ENCODE data around the gene THSD7B.

The THSD7B gene

GRCh38 chr2:136818839-136819238 lies 53.5 kb downstream of the THSD7B start:
- no peak overlapping the region for H3K4me3 ChIP-seq (ENCODE audit: low read depth, low read length)

- H3K4me3 ChIP-seq (ENCODE audit: low read depth, low read length), result no peak overlapping the region
Observed at GRCh38 chr2:136823291-136823690, 57.9 kb downstream of the THSD7B start.

- no peak overlapping the region for H3K4me3 ChIP-seq (ENCODE audit: low read depth, low read length)
Observed at GRCh38 chr2:136828162-136828561, 62.8 kb downstream of the THSD7B start.

DNA sequence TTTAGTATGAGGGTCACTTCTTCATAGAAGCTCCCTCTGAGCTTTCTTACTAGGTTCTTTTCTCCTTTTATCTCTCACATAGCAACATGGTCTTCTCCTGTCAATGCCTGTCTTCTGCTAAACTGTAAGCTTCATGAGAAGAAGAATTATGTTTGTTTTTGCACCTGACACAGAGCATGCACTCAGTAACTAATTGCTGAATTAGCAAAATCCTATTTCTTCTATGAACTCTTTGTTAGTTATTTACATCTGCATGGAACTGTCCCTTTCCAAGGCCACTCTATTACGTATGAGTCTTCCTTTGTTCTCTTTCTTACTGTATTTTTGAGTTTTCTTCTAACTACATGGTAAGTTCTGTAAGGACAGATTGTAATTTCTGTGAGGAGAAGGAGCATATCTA lies 63.4 kb downstream of the THSD7B start:
- no peak overlapping the region for H3K4me3 ChIP-seq (ENCODE audit: low read depth, low read length)

- no peak overlapping the region for H3K4me3 ChIP-seq (ENCODE audit: low read depth, low read length)
Observed at GRCh38 chr2:136844546-136844945, 79.2 kb downstream of the THSD7B start.

DNA sequence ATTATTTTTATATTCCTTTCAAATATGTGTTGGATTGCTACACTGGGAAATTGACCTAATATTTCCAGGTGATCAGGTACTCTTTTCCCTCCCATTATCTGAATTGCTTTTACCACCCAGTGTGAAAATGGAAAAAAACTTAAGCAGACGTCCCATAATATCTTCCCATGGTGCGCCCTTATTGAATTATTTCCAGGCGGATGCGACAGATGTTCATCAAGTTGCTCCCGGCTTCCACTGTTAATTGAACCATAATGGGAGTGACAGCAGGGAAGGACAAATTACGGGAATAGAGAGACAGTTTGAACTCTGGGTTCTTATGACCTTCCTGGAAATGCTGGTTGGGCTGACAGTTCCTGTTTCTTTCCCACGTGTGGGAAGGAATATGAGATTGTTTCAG lies 93.3 kb downstream of the THSD7B start:
- H3K4me3 ChIP-seq (ENCODE audit: low read depth, low read length), result no peak overlapping the region

DNA sequence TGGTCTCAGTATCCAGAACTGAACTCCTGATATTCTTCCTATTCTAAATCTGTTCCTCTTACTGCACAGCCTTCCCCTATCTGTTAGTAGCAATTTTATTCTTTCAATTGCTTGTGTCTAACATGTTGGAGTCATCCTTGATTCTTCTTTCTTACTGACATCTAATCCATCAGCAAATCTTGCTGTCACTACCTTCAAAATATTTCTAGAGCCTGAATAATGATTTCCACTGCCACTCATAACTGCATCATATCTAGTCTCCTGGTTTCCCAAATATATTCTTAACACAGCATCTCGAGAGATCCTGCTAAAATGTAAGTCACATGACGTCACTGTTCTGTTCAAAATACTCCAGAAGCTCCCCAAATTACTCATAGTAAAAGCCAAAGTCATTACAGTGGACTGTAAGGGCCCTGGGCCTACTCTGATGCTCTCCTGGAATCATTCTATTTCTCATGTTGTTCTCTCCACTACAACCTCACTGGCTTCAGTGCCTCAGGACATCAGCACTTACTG lies 95.2 kb downstream of the THSD7B start:
- H3K4me3 ChIP-seq (ENCODE audit: low read depth, low read length), result no peak overlapping the region

- H3K4me3 ChIP-seq (ENCODE audit: low read depth, low read length), result no peak overlapping the region
Observed at GRCh38 chr2:136863468-136863867, 98.1 kb downstream of the THSD7B start.

DNA sequence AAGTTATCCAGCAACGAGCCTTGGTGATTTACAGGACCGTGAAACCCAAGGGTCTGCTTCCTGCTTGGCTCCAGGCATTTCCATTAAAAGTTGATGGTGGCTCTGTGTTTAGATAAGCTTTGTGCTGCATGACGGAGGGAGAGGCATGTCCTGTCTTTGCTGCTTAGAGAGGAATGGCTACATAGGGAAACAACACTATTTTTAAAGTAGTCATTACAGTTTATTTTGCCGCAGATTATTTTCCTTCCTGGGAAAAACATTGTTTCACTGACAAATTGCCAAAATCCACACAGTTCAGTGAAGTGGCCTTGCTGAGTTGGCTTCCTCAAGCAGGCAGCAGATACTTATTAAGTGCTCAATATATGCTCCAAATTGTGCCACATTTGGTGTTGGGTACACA lies 98.5 kb downstream of the THSD7B start:
- H3K4me3 ChIP-seq (ENCODE audit: low read depth, low read length), result no peak overlapping the region

- H3K4me3 ChIP-seq (ENCODE audit: low read depth, low read length), result no peak overlapping the region
Observed at GRCh38 chr2:136871424-136871823, 106.1 kb downstream of the THSD7B start.

- H3K4me3 ChIP-seq (ENCODE audit: low read depth, low read length), result no peak overlapping the region
Observed at GRCh38 chr2:136874258-136874657, 108.9 kb downstream of the THSD7B start.

GRCh38 chr2:136891100-136891499 lies 125.8 kb downstream of the THSD7B start:
- no peak overlapping the region for H3K4me3 ChIP-seq (ENCODE audit: low read depth, low read length)

GRCh38 chr2:136894007-136894634 lies 128.8 kb downstream of the THSD7B start:
- no peak overlapping the region for H3K4me3 ChIP-seq (ENCODE audit: low read depth, low read length)

- H3K4me3 ChIP-seq (ENCODE audit: low read depth, low read length), result no peak overlapping the region
Observed at GRCh38 chr2:136901732-136902131, 136.4 kb downstream of the THSD7B start.

- no peak overlapping the region for H3K4me3 ChIP-seq (ENCODE audit: low read depth, low read length)
Observed at GRCh38 chr2:136905779-136906178, 140.4 kb downstream of the THSD7B start.

- no peak overlapping the region for H3K4me3 ChIP-seq (ENCODE audit: low read depth, low read length)
Observed at GRCh38 chr2:136909777-136910176, 144.4 kb downstream of the THSD7B start.

DNA sequence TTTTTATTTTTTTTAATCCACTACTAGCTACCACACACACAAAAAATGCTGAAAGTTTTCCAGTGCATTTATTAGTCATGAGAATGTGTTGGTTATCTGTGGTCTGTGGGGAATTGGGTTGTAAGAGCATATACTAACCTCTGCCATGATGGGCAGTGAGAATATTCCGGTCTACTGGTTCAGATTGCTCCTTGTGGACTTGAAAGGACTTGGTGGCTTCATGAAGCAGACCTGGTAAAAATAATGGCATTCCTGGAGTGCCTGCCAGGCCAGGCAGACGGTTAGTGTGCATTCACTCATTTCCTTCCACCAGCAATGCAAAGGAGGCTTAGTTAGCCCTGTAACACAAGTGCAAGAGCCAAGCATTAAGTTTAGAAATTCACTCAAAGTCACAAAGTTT lies 150.8 kb downstream of the THSD7B start:
- H3K4me3 ChIP-seq (ENCODE audit: low read depth, low read length), result no peak overlapping the region

DNA sequence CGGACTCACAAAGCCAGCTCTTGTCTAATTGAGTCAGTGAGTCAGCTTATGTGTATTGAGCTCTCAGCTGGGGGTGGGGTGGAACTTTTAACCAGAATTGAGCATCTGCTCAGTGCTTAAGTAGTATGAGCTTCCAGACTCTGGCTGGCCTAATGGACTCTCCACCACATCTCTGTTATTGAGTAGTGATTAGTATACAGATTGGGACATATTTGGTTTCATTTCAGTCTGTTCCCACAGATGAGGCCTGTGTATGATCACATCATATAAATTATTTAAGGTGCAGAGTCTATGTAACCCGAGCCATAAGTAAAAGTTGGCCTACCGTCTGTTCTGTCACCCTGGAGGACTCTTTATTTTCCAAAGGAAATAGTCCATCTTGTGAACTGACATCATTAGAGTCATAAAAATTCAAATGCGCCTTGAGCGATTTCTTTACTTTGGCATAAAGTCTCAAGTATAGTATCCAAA lies 152.1 kb downstream of the THSD7B start:
- no peak overlapping the region for H3K4me3 ChIP-seq (ENCODE audit: low read depth, low read length)

DNA sequence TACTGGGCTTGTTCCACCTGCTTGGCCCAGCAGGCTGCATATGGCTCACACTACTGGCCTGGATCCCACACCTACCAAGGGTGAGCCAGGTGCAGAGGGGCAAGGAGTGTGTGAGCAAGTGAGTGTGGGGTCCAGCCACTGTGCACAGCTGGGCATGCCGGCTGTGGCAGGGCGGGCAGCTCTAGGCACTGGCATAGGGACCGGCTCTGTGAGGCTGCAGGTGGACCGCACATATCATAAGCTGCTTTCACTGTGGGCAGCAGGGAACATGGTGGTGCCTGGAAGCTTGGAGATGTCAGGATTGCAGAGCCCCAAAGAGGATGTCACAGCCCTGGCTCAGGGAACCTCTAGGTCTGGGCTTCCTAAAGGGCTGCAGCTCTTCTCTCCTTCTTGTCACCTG lies 154.3 kb downstream of the THSD7B start:
- no peak overlapping the region for H3K4me3 ChIP-seq (ENCODE audit: low read depth, low read length)

GRCh38 chr2:136920652-136921333 lies 155.4 kb downstream of the THSD7B start:
- no peak overlapping the region for H3K4me3 ChIP-seq (ENCODE audit: low read depth, low read length)

DNA sequence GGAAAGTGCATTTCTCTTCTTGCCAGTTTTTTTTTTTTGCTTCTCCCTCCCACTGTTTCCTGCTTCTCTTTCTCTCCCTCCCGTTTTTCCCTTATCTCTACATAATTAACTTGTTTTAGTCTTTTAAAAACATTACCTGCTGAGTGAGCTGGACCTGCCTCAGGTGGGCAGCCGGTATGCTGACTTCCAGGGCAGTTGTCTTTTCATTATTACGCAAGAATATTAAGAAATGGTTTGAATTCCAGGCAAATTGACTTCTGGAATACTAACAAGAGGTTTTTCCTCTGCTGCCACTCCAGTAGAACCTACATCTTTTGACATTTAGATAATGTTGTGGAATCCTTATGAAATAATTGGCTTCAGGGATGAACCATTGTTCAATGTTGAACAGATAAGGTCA lies 161.8 kb downstream of the THSD7B start:
- H3K4me3 ChIP-seq (ENCODE audit: low read depth, low read length), result no peak overlapping the region

GRCh38 chr2:136929531-136929930 lies 164.2 kb downstream of the THSD7B start:
- no peak overlapping the region for H3K4me3 ChIP-seq (ENCODE audit: low read depth, low read length)
